SK-N-MC (cell line): Measurements from ENCODE around the gene OGFOD2.

Experiments
- EZH2 ChIP-seq: fragments of 200-600 bp; sonication (generic); IDR thresholded peaks from one replicate; pipeline ENCODE4 v1.6.1; 2017; ENCODE audit warnings: antibody characterized with exemption
- FOXP2 ChIP-seq: optimal IDR thresholded peaks from 2 replicates; pipeline ENCODE3; 2011; ENCODE audit warnings: mild to moderate bottlenecking, moderate library complexity; ENCODE audit not compliant: insufficient read depth; ENCODE audit errors: extremely low read length, control extremely low read depth
- POLR2AphosphoS5 ChIP-seq: IDR thresholded peaks from 2 replicates; pipeline ENCODE4 v1.6.1; 2012; ENCODE audit warnings: mild to moderate bottlenecking, low read depth, low read length, borderline replicate concordance

- no peak for TF ChIP-seq EZH2
- TF ChIP-seq POLR2AphosphoS5: no peak
- no peak for TF ChIP-seq FOXP2
Measured at GRCh38 chr12:122981036-122981471, 6.0 kb downstream of the OGFOD2 start.
